ENCODE data around the gene CHTF18.
"Not testable (repeated sequence)": the region's sequence is repeated elsewhere in the genome, so short reads cannot be mapped to it uniquely, and the experiment has no call there.

Gene CHTF18

DNA sequence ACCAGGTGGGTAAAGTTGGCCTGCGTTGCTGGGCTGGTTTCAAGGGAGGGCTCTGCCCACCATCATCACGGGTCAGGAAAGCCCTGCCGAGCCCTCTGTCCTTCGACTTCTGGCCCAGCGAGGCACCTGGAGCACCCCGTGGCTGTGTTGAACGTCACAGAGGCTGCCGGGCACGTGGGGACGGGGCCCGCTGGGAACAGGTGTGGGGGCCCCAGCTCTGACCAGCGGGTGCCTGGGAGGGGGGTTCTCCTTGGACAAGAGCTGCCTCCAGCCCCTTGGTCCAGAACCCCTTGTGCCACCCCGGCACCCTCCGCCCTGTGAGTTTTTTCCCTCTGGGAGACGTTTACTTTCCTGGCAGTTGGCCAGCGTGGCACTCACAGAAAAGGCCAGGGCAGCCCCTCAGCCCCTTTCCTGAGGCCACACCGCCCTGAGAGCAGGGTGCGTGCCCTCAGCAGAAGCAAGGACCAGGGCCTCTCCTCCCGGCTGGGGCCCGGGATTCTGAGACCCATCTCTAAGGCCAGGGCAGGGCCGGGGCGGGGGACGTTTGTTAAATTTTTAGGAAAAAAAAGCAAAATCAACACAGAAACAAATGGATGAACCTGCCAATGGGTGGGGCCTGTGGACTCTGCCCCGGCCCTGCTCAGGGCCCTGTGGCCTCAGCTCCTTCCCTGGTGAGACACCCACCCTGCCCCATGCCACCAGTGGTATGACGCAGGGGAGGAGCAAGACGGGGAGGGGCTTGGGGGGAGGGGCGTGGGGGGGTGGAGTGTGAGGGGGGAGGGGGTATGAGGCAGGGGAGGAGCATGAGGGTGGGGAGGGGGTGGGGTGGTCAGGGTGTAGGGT, 43.4 kb downstream of the CHTF18 start:
- no peak for DNase-seq
- H3K27me3 ChIP-seq = peaks cover 11% of the 10 kb centered on the region
- no peaks in the 10 kb centered on the region for H3K36me3 ChIP-seq
- no peak overlapping the region for H3K4me3 ChIP-seq (ENCODE audit: low read depth, low read length)
- peaks cover 6% of the 10 kb centered on the region for H3K9me3 ChIP-seq
- no peaks in the 10 kb centered on the region for H3K4me1 ChIP-seq
- TF ChIP-seq CTCF (IDR thresholded peaks at IDR 0.05; ENCODE audit: low read depth, low read length) = no peak

GRCh38 chr16:832652-833336, 44.4 kb downstream of the CHTF18 start:
- TF ChIP-seq CTCF (IDR thresholded peaks at IDR 0.05; ENCODE audit: low read depth, low read length) = no peak
- H3K27me3 ChIP-seq = peaks cover 11% of the 10 kb centered on the region

DNA sequence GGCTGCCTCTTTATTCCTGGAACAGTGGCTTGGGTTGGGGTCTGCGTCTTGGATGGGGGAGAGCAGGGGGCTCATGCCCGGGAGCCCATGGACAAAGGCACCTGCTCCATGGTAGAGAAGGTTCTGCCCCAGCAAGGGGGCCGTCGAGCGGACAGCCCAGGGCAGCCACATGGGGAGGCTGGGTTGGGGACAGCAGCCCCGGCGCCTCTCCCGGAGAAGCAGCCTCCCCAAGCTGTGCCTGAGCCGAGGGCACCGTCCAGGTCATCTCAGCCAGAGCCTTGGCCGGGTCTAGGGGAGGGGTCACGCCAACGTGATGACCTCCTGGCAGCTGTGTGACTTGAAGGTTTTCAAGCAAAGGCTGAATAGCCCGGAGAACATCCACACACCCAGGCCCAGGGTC, 45.0 kb downstream of the CHTF18 start:
- no peak for TF ChIP-seq CTCF (IDR thresholded peaks at IDR 0.05; ENCODE audit: low read depth, low read length)
- Histone ChIP-seq H3K36me3 (no peaks in the 10 kb centered on the region), H3K4me3 (ENCODE audit: low read depth, low read length) (no peak overlapping the region), H3K9me3 (peaks cover 6% of the 10 kb centered on the region), H3K27me3 (peaks cover 11% of the 10 kb centered on the region), H3K4me1 (no peaks in the 10 kb centered on the region)
- DNase-seq = no peak

More at GRCh38 chr16:832652-833336, 44.4 kb downstream of the CHTF18 start:
- Histone ChIP-seq H3K4me1 (no peaks in the 10 kb centered on the region), H3K4me3 (ENCODE audit: low read depth, low read length) (no peak overlapping the region), H3K9me3 (peaks cover 6% of the 10 kb centered on the region), H3K36me3 (no peaks in the 10 kb centered on the region)
- DNase-seq = no peak

DNA sequence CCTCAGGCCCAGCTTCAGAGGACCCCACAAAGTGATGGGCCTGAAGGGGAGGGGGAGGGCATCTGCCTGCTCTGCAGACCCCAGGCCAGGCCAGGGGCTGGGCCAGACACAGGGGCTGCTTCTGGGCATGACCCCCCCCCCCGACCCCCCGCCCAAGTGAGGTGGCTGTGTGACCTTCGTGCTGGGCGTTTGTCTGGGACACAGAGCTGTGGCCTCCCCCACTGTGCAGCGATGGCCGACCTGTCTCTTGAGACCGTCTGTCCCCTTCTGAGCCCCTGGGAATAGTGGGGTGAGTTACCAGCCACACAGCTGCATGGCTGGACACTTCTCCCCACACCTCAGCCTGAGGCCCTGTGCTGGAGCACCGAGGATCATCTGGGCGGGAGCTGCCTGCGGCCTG, 47.0 kb downstream of the CHTF18 start:
- H3K4me3 ChIP-seq (ENCODE audit: low read depth, low read length) = no peak overlapping the region
- peaks cover 6% of the 10 kb centered on the region for H3K9me3 ChIP-seq
- no peaks in the 10 kb centered on the region for H3K4me1 ChIP-seq
- no peak for TF ChIP-seq CTCF (IDR thresholded peaks at IDR 0.05; ENCODE audit: low read depth, low read length)
- peaks cover 11% of the 10 kb centered on the region for H3K27me3 ChIP-seq
- H3K36me3 ChIP-seq = no peaks in the 10 kb centered on the region
- DNase-seq = no peak

DNA sequence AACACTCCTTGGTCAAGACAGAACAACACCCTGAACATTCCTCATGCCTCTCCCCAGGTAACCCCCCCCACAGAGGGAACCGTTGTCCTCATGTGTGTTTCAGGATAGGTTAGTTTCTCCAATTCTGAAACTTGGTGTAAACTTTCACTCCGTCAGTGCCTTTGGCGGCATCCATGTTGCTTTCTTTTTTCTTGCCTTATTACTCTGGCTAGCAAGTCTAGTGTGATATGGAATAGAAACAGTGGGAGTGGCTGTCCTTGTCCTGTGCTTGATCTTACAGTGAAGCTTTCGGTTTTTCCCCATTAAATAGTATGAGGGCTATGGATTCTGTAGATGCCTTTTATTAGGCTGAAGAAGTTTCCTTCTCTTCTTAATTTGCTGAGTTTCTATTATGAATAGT, 47.8 kb downstream of the CHTF18 start:
- DNase-seq = no peak
- H3K27me3 ChIP-seq = peaks cover 11% of the 10 kb centered on the region
- no peaks in the 10 kb centered on the region for H3K4me1 ChIP-seq
- peaks cover 6% of the 10 kb centered on the region for H3K9me3 ChIP-seq
- H3K4me3 ChIP-seq (ENCODE audit: low read depth, low read length) = no peak overlapping the region
- TF ChIP-seq CTCF (IDR thresholded peaks at IDR 0.05; ENCODE audit: low read depth, low read length) = no peak
- no peaks in the 10 kb centered on the region for H3K36me3 ChIP-seq

DNA sequence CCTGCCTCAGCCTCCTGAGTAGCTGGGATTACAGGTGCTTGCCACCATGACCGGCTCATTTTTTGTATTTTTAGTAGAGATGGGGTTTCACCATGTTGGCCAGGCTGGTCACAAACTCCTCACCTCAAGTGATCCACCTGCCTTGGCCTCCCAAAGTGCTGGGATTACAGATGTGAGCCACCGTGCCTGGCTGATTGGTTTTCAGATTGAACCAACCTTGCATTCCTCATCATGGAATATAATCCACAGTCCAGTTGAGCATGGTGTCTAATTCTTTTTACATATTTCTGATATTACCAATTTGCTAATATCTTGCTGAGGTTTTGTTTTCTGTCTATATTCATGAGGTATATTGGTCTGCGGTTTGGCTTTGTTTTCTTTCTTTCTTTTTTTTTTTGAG, 48.4 kb downstream of the CHTF18 start:
- not testable (repeated sequence) for H3K4me1 ChIP-seq
- H3K27me3 ChIP-seq = peaks cover 11% of the 10 kb centered on the region

More for the DNA sequence above, 48.4 kb downstream of the CHTF18 start:
- DNase-seq; H3K36me3 ChIP-seq; H3K4me3 ChIP-seq (ENCODE audit: low read depth, low read length); H3K9me3 ChIP-seq: not testable (repeated sequence)
